ENCODE data around the gene OTOF. TPM values are rescaled to one million over a fixed set of nuclear protein-coding genes. Genes with fewer than 3 reads are reported as not detected.
A peak's percentile ranks its signal among the peaks of the same experiment; 100 is the strongest.

Gene OTOF
- total RNA-seq, 8 experiments from 2014 or later = 0.05 to 0.61 (median 0.31) TPM; not detected in 1

GRCh38 chr2:26514045-26514444 is 36.1 kb upstream of the OTOF start:
- Histone ChIP-seq H3K4me1 (replicated peaks in 1 of 2) (peaks cover 0 to 2% of the 10 kb centered on the region in 2 donors), H3K27ac (no peak overlapping the region), H3K4me3 (no peak overlapping the region)
- in situ Hi-C loops (cut with MboI; ENCODE audit: low pct_unique_long_range_greater_than_20kb in 2 of 9, low sequenced_read_pairs in 9 of 9, unreplicated experiment in 9 of 9) = no loop called here
- 100% methylated on average over 1 of the region's 7 CpGs; no CpG with 5 or more reads in 8 of the 10 experiments for WGBS, 10 experiments
- no peak for ATAC-seq (replicated peaks in 6 of 8)

GRCh38 chr2:26513261-26513660 is 35.3 kb upstream of the OTOF start:
- 80 to 93% (median 83%) methylated on average over 3 to 8 of the region's 9 CpGs; no CpG with 5 or more reads in 7 of the 10 experiments for WGBS, 10 experiments
- Histone ChIP-seq H3K27ac (no peak overlapping the region), H3K4me1 (replicated peaks in 1 of 2) (peaks cover 3% of the 10 kb centered on the region in 2 donors), H3K4me3 (no peak overlapping the region)
- in situ Hi-C loops (cut with MboI; ENCODE audit: low pct_unique_long_range_greater_than_20kb in 2 of 9, low sequenced_read_pairs in 9 of 9, unreplicated experiment in 9 of 9) = no loop called here
- ATAC-seq (replicated peaks in 6 of 8) = no peak

- Histone ChIP-seq H3K27ac (no peak overlapping the region), H3K4me1 (replicated peaks in 1 of 2) (peaks cover 19 to 21% of the 10 kb centered on the region in 2 donors), H3K4me3 (no peak overlapping the region)
- no peak for ATAC-seq (replicated peaks in 6 of 8)
- in situ Hi-C loops (cut with MboI; ENCODE audit: low pct_unique_long_range_greater_than_20kb in 2 of 9, low sequenced_read_pairs in 9 of 9, unreplicated experiment in 9 of 9) = no loop called here
- WGBS, 10 experiments = 40 to 100% (median 76%) methylated on average over 1 to 6 of the region's 7 CpGs; no CpG with 5 or more reads in 4 of the 10 experiments
Observed at GRCh38 chr2:26511466-26511865, 33.5 kb upstream of the OTOF start.

- no peak overlapping the region for H3K27ac ChIP-seq
- no peak for ATAC-seq (replicated peaks in 6 of 8)
- H3K4me3 ChIP-seq = no peak overlapping the region
- 10 to 100% (median 88%) methylated on average over 1 to 3 of the region's 21 CpGs; no CpG with 5 or more reads in 6 of the 10 experiments for WGBS, 10 experiments
- in situ Hi-C loops (cut with MboI; ENCODE audit: low pct_unique_long_range_greater_than_20kb in 2 of 9, low sequenced_read_pairs in 9 of 9, unreplicated experiment in 9 of 9) = no loop called here
- H3K4me1 ChIP-seq (replicated peaks in 1 of 2) = peaks cover 19 to 29% of the 10 kb centered on the region in 2 donors
Observed at GRCh38 chr2:26510344-26510973, 32.5 kb upstream of the OTOF start.

GRCh38 chr2:26509141-26509540 is 31.2 kb upstream of the OTOF start:
- H3K27ac ChIP-seq = no peak overlapping the region
- no peak for ATAC-seq (replicated peaks in 6 of 8)
- in situ Hi-C loops (cut with MboI; ENCODE audit: low pct_unique_long_range_greater_than_20kb in 2 of 9, low sequenced_read_pairs in 9 of 9, unreplicated experiment in 9 of 9) = loop anchor here in 1 of 9 experiments (5.0 kb wide), 1 partner anchor 73 kb away; no protein-coding TSS in a partner anchor
- no peak overlapping the region for H3K4me3 ChIP-seq
- H3K4me1 ChIP-seq (replicated peaks in 1 of 2) = peaks cover 19 to 32% of the 10 kb centered on the region in 2 donors
- WGBS, 10 experiments = 40 to 96% (median 71%) methylated on average over 1 to 4 of the region's 6 CpGs; no CpG with 5 or more reads in 3 of the 10 experiments

GRCh38 chr2:26507932-26508331 is 30.0 kb upstream of the OTOF start:
- ATAC-seq (replicated peaks in 6 of 8) = peak in 3 of 8 experiments; percentile 63 to 66 (median 64)
- no peak overlapping the region for H3K4me3 ChIP-seq
- no peak overlapping the region for H3K27ac ChIP-seq
- peaks cover 19 to 38% of the 10 kb centered on the region in 2 donors for H3K4me1 ChIP-seq (replicated peaks in 1 of 2)
- in situ Hi-C loops (cut with MboI; ENCODE audit: low pct_unique_long_range_greater_than_20kb in 2 of 9, low sequenced_read_pairs in 9 of 9, unreplicated experiment in 9 of 9) = loop anchor here in 1 of 9 experiments (5.0 kb wide), 1 partner anchor 74 kb away; no protein-coding TSS in a partner anchor
- WGBS, 10 experiments = 33 to 100% (median 75%) methylated on average over 1 to 5 of the region's 5 CpGs

GRCh38 chr2:26507088-26507487 is 29.2 kb upstream of the OTOF start:
- H3K27ac ChIP-seq = no peak overlapping the region
- peaks cover 19 to 42% of the 10 kb centered on the region in 2 donors for H3K4me1 ChIP-seq (replicated peaks in 1 of 2)
- in situ Hi-C loops (cut with MboI; ENCODE audit: low pct_unique_long_range_greater_than_20kb in 2 of 9, low sequenced_read_pairs in 9 of 9, unreplicated experiment in 9 of 9) = loop anchor here in 1 of 9 experiments (5.0 kb wide), 1 partner anchor 75 kb away; no protein-coding TSS in a partner anchor
- H3K4me3 ChIP-seq = no peak overlapping the region
- peak in 4 of 8 experiments; percentile 17 to 56 (median 36) for ATAC-seq (replicated peaks in 6 of 8)

GRCh38 chr2:26506279-26506678 is 28.4 kb upstream of the OTOF start:
- ATAC-seq (replicated peaks in 6 of 8) = no peak
- in situ Hi-C loops (cut with MboI; ENCODE audit: low pct_unique_long_range_greater_than_20kb in 2 of 9, low sequenced_read_pairs in 9 of 9, unreplicated experiment in 9 of 9) = loop anchor here in 1 of 9 experiments (5.0 kb wide), 1 partner anchor 76 kb away; no protein-coding TSS in a partner anchor
- Histone ChIP-seq H3K4me1 (replicated peaks in 1 of 2) (peaks cover 19 to 42% of the 10 kb centered on the region in 2 donors), H3K27ac (no peak overlapping the region), H3K4me3 (no peak overlapping the region)
- WGBS, 10 experiments = 55 to 100% (median 100%) methylated on average over 1 to 3 of the region's 4 CpGs; no CpG with 5 or more reads in 7 of the 10 experiments

- 33 to 100% (median 81%) methylated on average over 1 to 8 of the region's 13 CpGs; no CpG with 5 or more reads in 3 of the 10 experiments for WGBS, 10 experiments
- H3K4me3 ChIP-seq = no peak overlapping the region
Observed at GRCh38 chr2:26504002-26504401, 26.1 kb upstream of the OTOF start.

GRCh38 chr2:26503231-26503880 is 25.4 kb upstream of the OTOF start:
- 2 to 42% (median 20%) methylated on average over 1 to 16 of the region's 41 CpGs; no CpG with 5 or more reads in 5 of the 10 experiments for WGBS, 10 experiments
- ATAC-seq (replicated peaks in 6 of 8) = peak; percentile 75 to 98 (median 92)
- peak overlapping the region in 2 of 5 donors; percentile 8 to 9 for H3K4me3 ChIP-seq
- H3K27ac ChIP-seq = no peak overlapping the region
- H3K4me1 ChIP-seq (replicated peaks in 1 of 2) = peaks cover 17 to 39% of the 10 kb centered on the region in 2 donors
- in situ Hi-C loops (cut with MboI; ENCODE audit: low pct_unique_long_range_greater_than_20kb in 2 of 9, low sequenced_read_pairs in 9 of 9, unreplicated experiment in 9 of 9) = no loop called here

More at GRCh38 chr2:26504002-26504401, 26.1 kb upstream of the OTOF start:
- Histone ChIP-seq H3K4me1 (replicated peaks in 1 of 2) (peaks cover 19 to 42% of the 10 kb centered on the region in 2 donors), H3K27ac (no peak overlapping the region)
- in situ Hi-C loops (cut with MboI; ENCODE audit: low pct_unique_long_range_greater_than_20kb in 2 of 9, low sequenced_read_pairs in 9 of 9, unreplicated experiment in 9 of 9) = no loop called here
- no peak for ATAC-seq (replicated peaks in 6 of 8)

GRCh38 chr2:26500406-26500805 is 22.5 kb upstream of the OTOF start:
- Histone ChIP-seq H3K4me3 (no peak overlapping the region), H3K4me1 (replicated peaks in 1 of 2) (peaks cover 0 to 19% of the 10 kb centered on the region in 2 donors), H3K27ac (no peak overlapping the region)
- in situ Hi-C loops (cut with MboI; ENCODE audit: low pct_unique_long_range_greater_than_20kb in 2 of 9, low sequenced_read_pairs in 9 of 9, unreplicated experiment in 9 of 9) = no loop called here
- ATAC-seq (replicated peaks in 6 of 8) = no peak
- 0 to 100% (median 63%) methylated on average over 1 to 4 of the region's 4 CpGs for WGBS, 10 experiments

- Histone ChIP-seq H3K4me3 (no peak overlapping the region), H3K27ac (no peak overlapping the region), H3K4me1 (replicated peaks in 1 of 2) (peaks cover 0 to 7% of the 10 kb centered on the region in 2 donors)
- in situ Hi-C loops (cut with MboI; ENCODE audit: low pct_unique_long_range_greater_than_20kb in 2 of 9, low sequenced_read_pairs in 9 of 9, unreplicated experiment in 9 of 9) = no loop called here
- peak in 6 of 8 experiments; percentile 65 to 92 (median 87) for ATAC-seq (replicated peaks in 6 of 8)
- 26 to 69% (median 48%) methylated on average over 2 to 7 of the region's 8 CpGs; no CpG with 5 or more reads in 1 of the 10 experiments for WGBS, 10 experiments
Observed at GRCh38 chr2:26495705-26496297, 17.9 kb upstream of the OTOF start.

- in situ Hi-C loops (cut with MboI; ENCODE audit: low pct_unique_long_range_greater_than_20kb in 2 of 9, low sequenced_read_pairs in 9 of 9, unreplicated experiment in 9 of 9) = no loop called here
- Histone ChIP-seq H3K4me1 (replicated peaks in 1 of 2) (peaks cover 0 to 7% of the 10 kb centered on the region in 2 donors), H3K4me3 (no peak overlapping the region), H3K27ac (no peak overlapping the region)
- WGBS, 10 experiments = 82 to 100% methylated on average over 1 to 8 of the region's 8 CpGs; no CpG with 5 or more reads in 8 of the 10 experiments
- no peak for ATAC-seq (replicated peaks in 6 of 8)
Observed at GRCh38 chr2:26494891-26495290, 17.0 kb upstream of the OTOF start.
